Erythroblast (primary cell): Measurements from ENCODE around the gene CDKAL1.

Experiments used
- GATA1 ChIP-seq: IDR thresholded peaks from 2 replicates; pipeline ENCODE4 v1.6.1; 2011; ENCODE audit warnings: low read depth, mild to moderate bottlenecking, control low read depth, low read length, moderate library complexity
- POLR2A ChIP-seq: IDR thresholded peaks from 2 replicates; pipeline ENCODE4 v1.6.1; 2011; ENCODE audit warnings: mild to moderate bottlenecking, low read length

DNA sequence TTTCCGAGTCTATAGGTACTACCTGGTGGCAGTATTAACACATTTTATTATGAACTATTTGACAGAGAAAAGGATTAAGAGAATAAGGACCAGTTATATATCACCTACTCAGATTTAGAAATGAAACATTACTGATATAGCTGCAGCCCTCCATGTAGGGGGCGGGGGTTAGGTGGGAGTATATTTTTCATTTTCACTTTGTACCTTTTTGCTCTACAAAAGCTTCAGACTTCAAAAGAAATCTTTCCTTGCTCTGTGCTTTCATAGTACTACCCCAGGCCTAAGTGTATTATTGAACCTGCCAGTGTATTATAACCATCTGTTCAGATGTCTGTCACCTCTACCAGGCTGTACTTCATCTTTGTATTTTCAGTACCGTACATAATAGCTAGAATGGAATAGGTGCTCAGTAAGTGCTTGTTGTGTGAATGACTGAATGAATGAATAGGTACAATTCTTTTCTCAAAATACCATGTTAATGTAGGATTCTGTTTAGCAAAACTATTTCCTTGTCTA lies 43.0 kb downstream of the CDKAL1 start:
- no peak for TF ChIP-seq GATA1
- TF ChIP-seq POLR2A, result no peak
